Panc1 (cell line): ENCODE data around the gene ADGRG3. TPM values are rescaled to one million over a fixed set of nuclear protein-coding genes. Genes with fewer than 3 reads are reported as not detected.

Experiments
- ATAC-seq: fragments of 200-7000 bp; cut with Tn5 transposase; 2 replicates; pipeline ENCODE4 v1.9.1; 2020; ENCODE audit warnings: mild to moderate bottlenecking, moderate library complexity
- Bru-seq: library from RNA; stranded (reverse); fragments of 400-500 nt; gene quantifications from one replicate; lab custom pipeline; 2021; lab: Mats Ljungman, UMichigan
- BruChase-seq, 2 experiments: library from RNA; stranded (reverse); fragments of 400-500 nt; gene quantifications; one replicate each; lab custom pipeline; 2021; lab: Mats Ljungman, UMichigan
- BruUV-seq: library from RNA; stranded (reverse); fragments of 400-500 nt; replicated peaks from 2 replicates; lab custom pipeline; 2021; lab: Mats Ljungman, UMichigan
- CTCF ChIA-PET: fragments of 300-600 bp; sonication (Branson Sonifier 250); formaldehyde crosslinking; loops from one replicate; lab custom pipeline; 2022; ENCODE audit warnings: antibody characterized with exemption; lab: Charles Lee
- POLR2A ChIA-PET: fragments of 300-600 bp; sonication (Branson Sonifier 250); formaldehyde crosslinking; loops from one replicate; lab custom pipeline; 2022; ENCODE audit warnings: antibody characterized with exemption; lab: Charles Lee
- DNase-seq: peaks from one replicate; pipeline ENCODE4 v3.0.0-alpha.2; 2010; ENCODE audit warnings: low read depth, low spot score
- H3K27ac ChIP-seq: 2 replicates; pipeline ENCODE4 v1.5.1; 2011; ENCODE audit warnings: mild to moderate bottlenecking, low read length, inconsistent platforms
- H3K27me3 ChIP-seq: fragments of 200-500 bp; sonication (Bioruptor generic); 2 replicates; pipeline ENCODE4 v1.6.0; 2014; ENCODE audit warnings: low read length, inconsistent platforms; ENCODE audit not compliant: control insufficient read depth, insufficient read depth
- H3K36me3 ChIP-seq: fragments of 200-500 bp; sonication (Bioruptor generic); 2 replicates; pipeline ENCODE4 v1.5.1; 2014; ENCODE audit warnings: inconsistent platforms, mild to moderate bottlenecking, low read length, moderate library complexity; ENCODE audit not compliant: control insufficient read depth, insufficient read depth
- H3K4me1 ChIP-seq: 2 replicates; pipeline ENCODE4 v1.5.1; 2011; ENCODE audit warnings: inconsistent platforms, mild to moderate bottlenecking, low read length, moderate library complexity; ENCODE audit not compliant: control insufficient read depth, insufficient read depth
- H3K4me3 ChIP-seq, 2 experiments: 2 replicates each; pipeline ENCODE4 v1.5.1; 2011 to 2012; ENCODE audit warnings: low read depth in 2 of 2, low read length in 2 of 2, mild to moderate bottlenecking in 2 of 2, inconsistent platforms in 1 of 2, moderate library complexity in 1 of 2
- H3K9me3 ChIP-seq: fragments of 200-500 bp; sonication (Bioruptor generic); 2 replicates; pipeline ENCODE4 v1.5.1; 2014; ENCODE audit warnings: low read depth, mild to moderate bottlenecking, inconsistent platforms, low read length, moderate library complexity; ENCODE audit not compliant: control insufficient read depth, insufficient read depth
- CTCF ChIP-seq: fragments of 450-650 bp; IDR thresholded peaks from 2 replicates; pipeline ENCODE4 v1.5.1; 2017; ENCODE audit warnings: mild to moderate bottlenecking
- POLR2AphosphoS5 ChIP-seq: IDR thresholded peaks from 2 replicates; pipeline ENCODE4 v1.6.1; 2012; ENCODE audit warnings: mild to moderate bottlenecking, low read depth, low read length, moderate library complexity
- REST ChIP-seq, 2 experiments: IDR thresholded peaks; 2 replicates each; pipeline ENCODE4 v1.6.1; 2011 to 2012; ENCODE audit warnings: low read depth in 2 of 2, control low read depth in 1 of 2, low read length in 1 of 2, mild to moderate bottlenecking in 1 of 2, moderate library complexity in 1 of 2; ENCODE audit not compliant: insufficient read depth in 1 of 2
- SIN3A ChIP-seq: IDR thresholded peaks from 2 replicates; pipeline ENCODE4 v1.6.1; 2012; ENCODE audit warnings: low read depth, mild to moderate bottlenecking, low read length, moderate library complexity, borderline replicate concordance; ENCODE audit not compliant: insufficient read depth
- TCF7L2 ChIP-seq: IDR thresholded peaks from 2 replicates; pipeline ENCODE4 v1.6.1; 2011; ENCODE audit warnings: mild to moderate bottlenecking, low read depth, low read length, inconsistent platforms
- in situ Hi-C: cut with HindIII; loops from 2 replicates; pipeline ENCODE4 v1.10.0; 2016; ENCODE audit warnings: low sequenced_read_pairs, low pct_unique_long_range_greater_than_20kb
- intact Hi-C: fragments of 100-400 bp; cut with micrococcal nuclease; formaldehyde crosslinking; loops from one replicate; pipeline ENCODE4 v1.10.0; 2022; ENCODE audit not compliant: unreplicated experiment
- long read RNA-seq: library from polyadenylated mRNA; unstranded; transcript quantifications from one replicate; pipeline ENCODE4 v2.0.0, GENCODE V29; 2021; ENCODE audit not compliant: unreplicated experiment
- polyA plus RNA-seq: library from polyadenylated mRNA; unstranded; fragments of >200 nt; gene quantifications from one replicate; pipeline ENCODE4 v1.2.1, GENCODE V29; 2012; ENCODE audit warnings: missing spikeins; ENCODE audit not compliant: insufficient read length
- total RNA-seq: library from RNA; stranded (reverse); gene quantifications from one replicate; pipeline ENCODE4 v1.2.1, GENCODE V29; 2021; ENCODE audit not compliant: unreplicated experiment

Gene ADGRG3
- total RNA-seq, result not detected
- polyA plus RNA-seq, result not detected
- Bru-seq, nascent RNA, result not detected
- percentile 4 among the genes with signal in this experiment for BruChase-seq, experiment 1, labeled RNA remaining after a 2-hour chase
- BruChase-seq, experiment 2, labeled RNA remaining after a 6-hour chase, result percentile 8 among the genes with signal in this experiment
- long read RNA-seq, result 0 reads

GRCh38 chr16:57668263-57668571 lies at the start of gene ADGRG3:
TSS of gene ADGRG3 (plus strand) at chr16:57668306. CDS start at chr16:57668348, 42 bp downstream.
- Histone ChIP-seq H3K36me3 (no peaks in the 10 kb centered on the region), H3K9me3 (no peaks in the 10 kb centered on the region), H3K4me1 (no peaks in the 10 kb centered on the region), H3K4me3 (no peak within 1 kb of the TSS), H3K27me3 (no peaks in the 10 kb centered on the region), H3K27ac (no peak within 1 kb of the TSS)
- no peak for ATAC-seq
- ChIA-PET POLR2A (no interaction called here), CTCF (no interaction called here)
- intact Hi-C loops, result no loop called here
- DNase-seq, result no peak
- TF ChIP-seq TCF7L2, result no peak
- TF ChIP-seq REST (IDR thresholded peaks at IDR 0.05; ENCODE audit: insufficient read depth in 1 of 2, low read depth in 2 of 2, low read length in 1 of 2), result no peak
- no peak for TF ChIP-seq SIN3A
- TF ChIP-seq POLR2AphosphoS5, result no peak
- TF ChIP-seq CTCF, result no peak
- no TSS peak for BruUV-seq
- in situ Hi-C loops, result no loop called here

- intact Hi-C loops, result no loop called here
- Histone ChIP-seq H3K9me3 (no peaks in the 10 kb centered on the region), H3K27ac (no peak overlapping the region), H3K4me3 (no peak overlapping the region), H3K27me3 (no peaks in the 10 kb centered on the region), H3K4me1 (peaks cover 14% of the 10 kb centered on the region), H3K36me3 (no peaks in the 10 kb centered on the region)
- DNase-seq, result no peak
- BruUV-seq, result no TSS peak
- POLR2A ChIA-PET, result no interaction called here
- ATAC-seq, result no peak
- in situ Hi-C loops, result no loop called here
- TF ChIP-seq POLR2AphosphoS5 (no peak), SIN3A (no peak), TCF7L2 (no peak), REST (IDR thresholded peaks at IDR 0.05; ENCODE audit: insufficient read depth in 1 of 2, low read depth in 2 of 2, low read length in 1 of 2) (no peak), CTCF (no peak)
- CTCF ChIA-PET, result no interaction called here
Observed at GRCh38 chr16:57619133-57619605, 48.9 kb upstream of the ADGRG3 start.
